Mesothelial cell of epicardium (in vitro differentiated cells): ENCODE measurements around the gene IFNK. TPM values are rescaled to one million over a fixed set of nuclear protein-coding genes. Genes with fewer than 3 reads are reported as not detected.

ENCODE experiments used
- DNase-seq, 2 experiments: peaks; one replicate each; pipeline ENCODE4 v3.0.0; 2021; ENCODE audit warnings: low spot score in 2 of 2; ENCODE audit not compliant: unreplicated experiment in 2 of 2
- H3K27ac Mint-ChIP-seq: 2 replicates; pipeline ENCODE4 v1.8.0; 2021; ENCODE audit warnings: mixed read lengths
- H3K27me3 Mint-ChIP-seq: 2 replicates; pipeline ENCODE4 v1.8.0; 2021; ENCODE audit warnings: low read depth, mixed read lengths
- H3K36me3 Mint-ChIP-seq: 2 replicates; pipeline ENCODE4 v1.8.0; 2021; ENCODE audit warnings: mixed read lengths
- H3K4me1 Mint-ChIP-seq: 2 replicates; pipeline ENCODE4 v1.8.0; 2021; ENCODE audit warnings: mixed read lengths
- H3K4me3 Mint-ChIP-seq: 2 replicates; pipeline ENCODE4 v1.8.0; 2021; ENCODE audit warnings: mild to moderate bottlenecking, moderate library complexity, mixed read lengths
- H3K9me3 Mint-ChIP-seq: 2 replicates; pipeline ENCODE4 v1.8.0; 2021; ENCODE audit warnings: mixed read lengths
- total RNA-seq: library from RNA; stranded (reverse); gene quantifications from 3 replicates; pipeline ENCODE4 v1.2.1, GENCODE V29; 2021
- TF ChIP-seq, protein P1 (sequence below): fragments of 200-600 bp; sonication (generic); IDR thresholded peaks from one replicate; pipeline ENCODE4 v1.5.0; 2021; ENCODE audit warnings: antibody characterized with exemption; ENCODE audit not compliant: unreplicated experiment

The IFNK gene
- total RNA-seq, 1 donor from 2014 or later: not detected

DNA sequence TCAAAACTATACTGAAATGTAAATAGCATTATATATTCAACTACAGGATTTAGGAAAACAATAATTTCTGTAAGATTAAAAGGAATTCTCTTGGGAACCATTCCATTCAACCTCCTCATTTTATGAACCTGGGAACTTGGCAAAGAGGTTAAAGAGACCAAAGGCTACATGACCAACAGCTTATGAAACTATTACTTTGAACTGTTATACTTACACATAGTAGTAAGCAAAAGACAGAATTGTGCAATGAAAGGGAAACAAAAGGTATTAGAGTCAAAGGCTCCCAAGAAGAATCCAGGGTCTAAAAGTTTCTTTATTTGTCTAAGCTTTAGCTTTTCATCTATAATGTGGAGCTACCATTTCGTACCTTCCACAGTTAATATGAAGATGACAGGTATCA is 42.0 kb downstream of the IFNK start:
- TF ChIP-seq, protein P1, sequence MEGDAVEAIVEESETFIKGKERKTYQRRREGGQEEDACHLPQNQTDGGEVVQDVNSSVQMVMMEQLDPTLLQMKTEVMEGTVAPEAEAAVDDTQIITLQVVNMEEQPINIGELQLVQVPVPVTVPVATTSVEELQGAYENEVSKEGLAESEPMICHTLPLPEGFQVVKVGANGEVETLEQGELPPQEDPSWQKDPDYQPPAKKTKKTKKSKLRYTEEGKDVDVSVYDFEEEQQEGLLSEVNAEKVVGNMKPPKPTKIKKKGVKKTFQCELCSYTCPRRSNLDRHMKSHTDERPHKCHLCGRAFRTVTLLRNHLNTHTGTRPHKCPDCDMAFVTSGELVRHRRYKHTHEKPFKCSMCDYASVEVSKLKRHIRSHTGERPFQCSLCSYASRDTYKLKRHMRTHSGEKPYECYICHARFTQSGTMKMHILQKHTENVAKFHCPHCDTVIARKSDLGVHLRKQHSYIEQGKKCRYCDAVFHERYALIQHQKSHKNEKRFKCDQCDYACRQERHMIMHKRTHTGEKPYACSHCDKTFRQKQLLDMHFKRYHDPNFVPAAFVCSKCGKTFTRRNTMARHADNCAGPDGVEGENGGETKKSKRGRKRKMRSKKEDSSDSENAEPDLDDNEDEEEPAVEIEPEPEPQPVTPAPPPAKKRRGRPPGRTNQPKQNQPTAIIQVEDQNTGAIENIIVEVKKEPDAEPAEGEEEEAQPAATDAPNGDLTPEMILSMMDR: no peak
- no peaks in the 10 kb centered on the region for H3K27me3 Mint-ChIP-seq
- peaks cover 11% of the 10 kb centered on the region for H3K36me3 Mint-ChIP-seq
- H3K9me3 Mint-ChIP-seq: no peaks in the 10 kb centered on the region
- no peak for DNase-seq
- H3K27ac Mint-ChIP-seq: no peak overlapping the region
- H3K4me1 Mint-ChIP-seq: peaks cover 9% of the 10 kb centered on the region
- no peak overlapping the region for H3K4me3 Mint-ChIP-seq

DNA sequence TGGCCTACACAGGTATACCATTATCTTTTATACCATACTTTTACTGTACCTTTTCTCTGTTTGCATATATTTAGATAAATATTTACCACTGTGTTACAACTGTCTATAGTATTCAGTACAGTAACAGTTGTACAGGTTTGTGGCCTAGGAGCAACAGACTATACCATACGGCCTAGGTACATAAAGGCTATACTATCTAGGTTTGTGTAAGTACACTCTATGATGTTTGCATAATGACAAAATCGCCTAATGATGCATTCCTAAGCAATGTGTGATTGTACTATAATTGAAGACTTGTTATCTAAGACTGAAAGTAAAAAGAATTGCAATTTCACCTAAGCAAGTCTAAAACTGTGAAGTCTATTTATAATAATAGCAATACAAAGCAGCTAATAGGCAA is 45.3 kb downstream of the IFNK start:
- peaks cover 4% of the 10 kb centered on the region for H3K36me3 Mint-ChIP-seq
- no peak overlapping the region for H3K4me3 Mint-ChIP-seq
- H3K9me3 Mint-ChIP-seq: no peaks in the 10 kb centered on the region
- TF ChIP-seq, protein P1: no peak
- H3K4me1 Mint-ChIP-seq: peaks cover 23% of the 10 kb centered on the region
- no peak for DNase-seq
- no peaks in the 10 kb centered on the region for H3K27me3 Mint-ChIP-seq
- H3K27ac Mint-ChIP-seq: no peak overlapping the region

DNA sequence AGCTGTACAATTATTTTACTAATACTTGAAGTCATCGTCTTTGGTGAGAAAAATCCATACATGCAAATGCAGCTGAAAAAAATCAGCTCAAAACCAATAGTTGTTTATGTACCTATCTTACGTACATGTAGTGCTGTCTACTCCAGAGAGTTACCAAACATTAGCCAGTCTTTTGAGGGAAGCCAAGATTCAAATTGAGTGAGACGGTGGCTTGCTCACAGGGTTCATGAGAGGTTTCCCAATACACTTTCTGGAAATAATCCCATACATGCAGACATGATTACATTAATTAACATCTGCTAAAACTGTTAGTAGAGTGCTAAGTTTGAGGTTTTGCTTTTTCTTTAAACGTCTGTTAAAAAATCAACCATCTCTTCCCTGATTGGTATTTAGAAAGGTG is 46.9 kb downstream of the IFNK start:
- Mint-ChIP-seq H3K36me3 (peaks cover 4% of the 10 kb centered on the region), H3K27me3 (no peaks in the 10 kb centered on the region), H3K9me3 (no peaks in the 10 kb centered on the region), H3K27ac (no peak overlapping the region), H3K4me3 (no peak overlapping the region), H3K4me1 (peaks cover 29% of the 10 kb centered on the region)
- TF ChIP-seq, protein P1: no peak
- DNase-seq: no peak

DNA sequence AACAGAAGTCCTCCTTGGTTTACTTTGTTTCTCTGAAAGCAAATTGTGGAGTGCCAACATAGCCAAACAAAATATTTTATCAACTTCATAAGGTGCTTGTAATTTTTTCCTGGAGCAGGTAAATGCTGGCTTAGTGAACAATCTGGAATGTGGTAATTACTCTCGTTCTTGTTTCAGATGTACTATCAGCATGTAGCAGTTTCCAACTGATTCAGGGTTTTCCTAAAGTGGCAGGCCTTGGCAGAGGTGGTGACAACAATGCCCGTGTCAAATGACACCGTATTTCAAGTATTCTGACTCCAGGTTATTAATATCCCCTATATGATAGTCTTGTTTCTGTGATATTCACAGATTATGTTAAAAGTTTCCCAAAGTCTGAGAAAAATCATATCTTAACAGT is 48.0 kb downstream of the IFNK start:
- Mint-ChIP-seq H3K4me3 (peak overlapping the region; percentile 85), H3K27me3 (no peaks in the 10 kb centered on the region), H3K36me3 (no peaks in the 10 kb centered on the region), H3K4me1 (peaks cover 29% of the 10 kb centered on the region), H3K9me3 (no peaks in the 10 kb centered on the region), H3K27ac (peak overlapping the region; percentile 92)
- DNase-seq: no peak
- TF ChIP-seq, protein P1: no peak

DNA sequence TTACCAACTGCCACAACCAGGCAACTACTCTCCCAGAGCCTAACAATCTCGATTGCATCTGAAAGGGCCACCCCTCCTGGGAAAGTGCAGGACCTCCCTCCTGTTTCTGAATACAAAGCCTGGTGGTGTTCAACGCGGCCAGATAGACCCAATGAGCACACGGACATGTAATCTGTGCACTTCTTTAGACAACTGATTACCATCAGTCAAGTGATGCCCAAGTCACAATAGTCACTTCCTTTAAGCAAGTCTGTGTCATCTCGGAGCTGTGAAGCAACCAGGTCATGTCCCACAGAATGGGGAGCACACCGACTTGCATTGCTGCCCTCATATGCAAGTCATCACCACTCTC is 48.5 kb downstream of the IFNK start:
- TF ChIP-seq, protein P1: no peak
- Mint-ChIP-seq H3K27ac (peak overlapping the region; percentile 92), H3K9me3 (no peaks in the 10 kb centered on the region), H3K4me3 (peak overlapping the region; percentile 85), H3K36me3 (no peaks in the 10 kb centered on the region), H3K27me3 (no peaks in the 10 kb centered on the region), H3K4me1 (peaks cover 29% of the 10 kb centered on the region)
- no peak for DNase-seq
